Loucy (cell line): ENCODE data around the gene CCDC61.

ENCODE experiments used
- H2AFZ ChIP-seq: fragments of 200-600 bp; sonication (generic); 2 replicates; pipeline ENCODE4 v1.6.0; 2016; ENCODE audit warnings: antibody characterized with exemption, mild to moderate bottlenecking, low read length, moderate library complexity
- H3F3A ChIP-seq: fragments of 200-600 bp; 2 replicates; pipeline ENCODE4 v1.6.0; 2016; ENCODE audit warnings: antibody characterized with exemption, low read depth, mild to moderate bottlenecking
- H3K27me3 ChIP-seq: fragments of 200-600 bp; sonication (generic); 2 replicates; pipeline ENCODE4 v1.6.1; 2014; ENCODE audit warnings: low read length, mild to moderate bottlenecking; ENCODE audit not compliant: insufficient read depth, poor library complexity, severe bottlenecking
- H3K36me3 ChIP-seq: fragments of 200-600 bp; sonication (generic); 2 replicates; pipeline ENCODE4 v1.6.1; 2016; ENCODE audit warnings: low read length; ENCODE audit not compliant: insufficient read depth
- H3K4me1 ChIP-seq: fragments of 200-600 bp; sonication (generic); 2 replicates; pipeline ENCODE4 v1.5.1; 2014; ENCODE audit warnings: low read length, mild to moderate bottlenecking; ENCODE audit not compliant: insufficient read depth, poor library complexity, severe bottlenecking
- H3K4me2 ChIP-seq: fragments of 200-600 bp; sonication (generic); 2 replicates; pipeline ENCODE4 v1.6.0; 2014; ENCODE audit warnings: antibody characterized with exemption, low read length, low read depth, mild to moderate bottlenecking; ENCODE audit not compliant: poor library complexity, severe bottlenecking
- H3K4me3 ChIP-seq: fragments of 200-600 bp; sonication (generic); 2 replicates; pipeline ENCODE4 v1.5.1; 2014; ENCODE audit warnings: low read length, mild to moderate bottlenecking, mixed read lengths; ENCODE audit not compliant: poor library complexity, severe bottlenecking
- H3K79me2 ChIP-seq: fragments of 200-600 bp; sonication (generic); 2 replicates; pipeline ENCODE4 v1.6.1; 2014; ENCODE audit warnings: low read length; ENCODE audit not compliant: insufficient read depth
- H3K9ac ChIP-seq: fragments of 200-600 bp; sonication (generic); 2 replicates; pipeline ENCODE4 v1.6.0; 2014; ENCODE audit warnings: mild to moderate bottlenecking, low read depth, low read length, moderate library complexity; ENCODE audit not compliant: poor library complexity, severe bottlenecking
- H3K9me2 ChIP-seq: fragments of 200-600 bp; sonication (generic); replicated peaks from 2 replicates; pipeline ENCODE4 v1.6.1; 2016; ENCODE audit warnings: low read depth, low read length, mixed read lengths
- H3K9me3 ChIP-seq: fragments of 200-600 bp; sonication (generic); 2 replicates; pipeline ENCODE4 v1.6.1; 2014; ENCODE audit warnings: mild to moderate bottlenecking, antibody characterized with exemption, low read length, low read depth; ENCODE audit not compliant: insufficient read depth
- H4K20me1 ChIP-seq: fragments of 200-600 bp; sonication (generic); 2 replicates; pipeline ENCODE4 v1.6.0; 2014; ENCODE audit warnings: antibody characterized with exemption, low read length, mild to moderate bottlenecking; ENCODE audit not compliant: insufficient read depth, poor library complexity, severe bottlenecking
- CTCF ChIP-seq: fragments of 200-600 bp; sonication (generic); conservative IDR thresholded peaks from 2 replicates; pipeline ENCODE4 v1.5.1; 2014; ENCODE audit warnings: mild to moderate bottlenecking, antibody characterized with exemption, low read length
- EZH2phosphoT487 ChIP-seq: fragments of 200-600 bp; IDR thresholded peaks from 2 replicates; pipeline ENCODE4 v1.6.1; 2018; ENCODE audit warnings: antibody characterized with exemption, mild to moderate bottlenecking, moderate library complexity, borderline replicate concordance

The CCDC61 gene

GRCh38 chr19:46023311-46023779, 28.1 kb downstream of the CCDC61 start:
- Histone ChIP-seq H3K4me1 (peaks cover 9% of the 10 kb centered on the region), H3K9ac (no peak overlapping the region), H3K9me3 (no peaks in the 10 kb centered on the region), H3K9me2 (no peaks in the 10 kb centered on the region), H3K27me3 (no peaks in the 10 kb centered on the region), H3K4me2 (no peak overlapping the region), H3K36me3 (no peaks in the 10 kb centered on the region), H2AFZ (no peak overlapping the region), H3K79me2 (no peaks in the 10 kb centered on the region), H3F3A (0 out of 2 replicates have a peak, but pooled peaks cover 6% of the 10 kb centered on the region), H3K4me3 (no peak overlapping the region), H4K20me1 (no peaks in the 10 kb centered on the region)
- TF ChIP-seq EZH2phosphoT487 = no peak
- no peak for TF ChIP-seq CTCF

DNA sequence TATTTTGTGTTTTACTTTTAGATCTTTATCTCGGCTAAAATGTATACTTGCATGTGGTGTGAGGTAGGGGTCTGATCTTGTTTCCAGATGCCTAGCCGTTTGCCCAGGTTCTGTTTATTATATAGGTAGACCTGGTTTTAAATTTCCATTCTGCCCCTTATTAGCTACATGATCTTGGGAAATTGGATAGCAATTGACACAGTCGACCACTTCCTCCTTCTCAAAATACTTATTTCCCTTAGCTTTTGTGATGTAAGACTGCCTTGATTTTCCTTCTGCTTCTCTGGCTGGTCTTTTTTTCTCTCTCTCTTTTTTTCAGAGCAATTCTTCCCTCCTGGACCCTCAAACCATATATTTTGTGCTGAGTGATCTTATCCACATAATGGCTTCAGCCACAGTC, 30.6 kb downstream of the CCDC61 start:
- Histone ChIP-seq H3K4me2 (no peak overlapping the region), H3K27me3 (no peaks in the 10 kb centered on the region), H3K9me3 (no peaks in the 10 kb centered on the region), H3K79me2 (no peaks in the 10 kb centered on the region), H3F3A (0 out of 2 replicates have a peak, but pooled peaks cover 6% of the 10 kb centered on the region), H3K9ac (no peak overlapping the region), H4K20me1 (no peaks in the 10 kb centered on the region), H3K4me3 (no peak overlapping the region), H3K4me1 (peaks cover 9% of the 10 kb centered on the region), H3K9me2 (no peaks in the 10 kb centered on the region), H2AFZ (no peak overlapping the region), H3K36me3 (no peaks in the 10 kb centered on the region)
- no peak for TF ChIP-seq EZH2phosphoT487
- no peak for TF ChIP-seq CTCF

- Histone ChIP-seq H3K36me3 (no peaks in the 10 kb centered on the region), H3K9me2 (no peaks in the 10 kb centered on the region), H3K9me3 (peaks cover 3% of the 10 kb centered on the region; the same call in 1 of the 2 replicates), H3K27me3 (no peaks in the 10 kb centered on the region), H3K4me1 (peaks cover 5% of the 10 kb centered on the region), H3K4me2 (no peak overlapping the region), H3K9ac (no peak overlapping the region), H4K20me1 (no peaks in the 10 kb centered on the region), H3K79me2 (no peaks in the 10 kb centered on the region), H3K4me3 (no peak overlapping the region), H2AFZ (no peak overlapping the region), H3F3A (no peaks in the 10 kb centered on the region)
- no peak for TF ChIP-seq CTCF
- TF ChIP-seq EZH2phosphoT487 = no peak
Observed at GRCh38 chr19:46030812-46031550, 35.7 kb downstream of the CCDC61 start.
